H7 (cell line): ENCODE measurements around the gene TTBK1. TPM values are rescaled to one million over a fixed set of nuclear protein-coding genes. Genes with fewer than 3 reads are reported as not detected.
A peak's percentile ranks its signal among the peaks of the same experiment; 100 is the strongest.

Source experiments
- DNase-seq: peaks from one replicate; pipeline ENCODE4 v3.0.0; 2012
- H3K27me3 ChIP-seq: 2 replicates; pipeline ENCODE4 v1.6.0; 2011; ENCODE audit warnings: mild to moderate bottlenecking, low read length; ENCODE audit not compliant: control insufficient read depth, insufficient read depth
- H3K36me3 ChIP-seq: replicated peaks from 2 replicates; pipeline ENCODE4 v1.5.1; 2011; ENCODE audit warnings: low read length; ENCODE audit not compliant: control insufficient read depth, insufficient read depth
- H3K4me3 ChIP-seq: 2 replicates; pipeline ENCODE4 v1.5.1; 2011; ENCODE audit warnings: low read depth, mild to moderate bottlenecking, control low read depth, low read length, moderate library complexity; ENCODE audit not compliant: insufficient read depth
- total RNA-seq: library from RNA; depleted of rRNA; stranded (reverse); fragments of >200 nt; shearing (Covaris generic); gene quantifications from 2 replicates; pipeline ENCODE4 v1.2.3, GENCODE V29; 2014

Gene TTBK1
- total RNA-seq, 1 experiment from 2014 or later, result not detected

DNA sequence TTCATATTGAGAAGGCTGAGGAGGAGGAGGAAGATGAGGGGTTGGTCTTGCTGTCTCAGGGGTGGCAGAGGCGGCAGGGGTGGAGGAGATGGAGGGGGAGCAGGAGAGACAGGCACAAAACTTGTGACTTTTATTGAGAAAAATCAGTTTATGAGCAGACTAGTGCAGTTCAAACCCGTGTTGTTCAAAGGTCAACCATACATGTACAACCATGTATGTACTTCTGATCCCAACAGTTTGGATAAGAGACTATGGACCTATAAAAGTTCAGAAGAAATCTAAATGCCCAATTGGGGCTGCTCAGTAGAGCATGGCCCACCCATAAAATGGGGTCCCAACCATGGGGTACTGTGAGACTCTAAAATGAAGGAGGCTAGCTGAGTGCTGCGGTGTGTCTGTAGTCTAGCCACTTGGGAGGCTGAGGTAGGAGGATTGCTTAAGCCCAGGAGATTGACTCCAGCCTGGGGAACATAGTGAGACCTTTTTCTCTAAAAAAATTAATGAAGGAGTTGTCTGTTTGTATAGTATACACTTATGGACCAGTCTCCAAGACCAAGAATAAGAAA lies 47.1 kb downstream of the TTBK1 start:
- H3K27me3 ChIP-seq, result peaks cover 2% of the 10 kb centered on the region; the same call in 1 of the 2 replicates
- no peaks in the 10 kb centered on the region for H3K36me3 ChIP-seq
- H3K4me3 ChIP-seq, result no peak overlapping the region
- no peak for DNase-seq

DNA sequence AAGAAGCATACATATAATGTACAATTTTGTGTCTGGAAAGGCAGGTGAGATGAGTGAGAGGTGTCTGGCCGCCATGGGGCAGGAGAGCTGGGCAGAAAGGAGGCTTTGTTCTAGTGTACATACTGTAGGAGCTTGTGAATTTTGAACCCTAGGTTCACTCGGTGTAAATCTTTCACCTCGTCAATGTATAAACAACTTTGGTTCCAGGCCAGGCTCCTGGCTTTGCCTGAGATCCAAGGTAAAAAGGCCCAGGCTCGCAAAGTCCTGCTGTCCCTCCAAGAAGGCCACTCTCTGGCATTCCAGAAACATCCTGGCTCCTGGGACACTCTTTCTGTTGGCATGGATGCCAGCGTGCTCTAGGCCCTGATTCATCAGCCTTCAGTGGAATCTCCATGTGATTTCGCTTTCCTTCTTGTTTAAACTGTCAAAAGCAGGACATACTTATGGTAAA lies 47.6 kb downstream of the TTBK1 start:
- DNase-seq, result peak; percentile 16
- no peak overlapping the region for H3K4me3 ChIP-seq

DNA sequence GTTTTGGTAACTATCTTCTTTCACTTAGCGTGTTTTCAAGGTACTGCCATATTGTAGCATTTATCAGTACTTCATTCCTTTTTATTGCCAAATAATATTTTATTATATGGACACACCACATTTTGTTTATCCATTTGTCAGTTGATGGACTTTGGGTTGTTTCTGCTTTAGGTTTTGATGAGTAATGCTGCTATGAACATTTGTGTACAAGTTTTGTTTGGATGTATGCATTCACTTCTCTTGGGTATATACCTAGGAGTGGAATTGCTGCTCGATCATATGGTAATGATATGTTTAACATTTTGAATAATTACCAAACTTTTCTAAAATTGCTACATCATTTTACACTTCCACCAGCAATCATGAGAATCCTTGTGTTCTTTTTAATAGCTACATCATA lies 48.4 kb downstream of the TTBK1 start:
- Histone ChIP-seq H3K36me3 (no peaks in the 10 kb centered on the region), H3K4me3 (no peak overlapping the region), H3K27me3 (no peaks in the 10 kb centered on the region)
- DNase-seq, result no peak

More for the DNA sequence above, 47.6 kb downstream of the TTBK1 start:
- H3K36me3 ChIP-seq, result no peaks in the 10 kb centered on the region
- H3K27me3 ChIP-seq, result no peaks in the 10 kb centered on the region

DNA sequence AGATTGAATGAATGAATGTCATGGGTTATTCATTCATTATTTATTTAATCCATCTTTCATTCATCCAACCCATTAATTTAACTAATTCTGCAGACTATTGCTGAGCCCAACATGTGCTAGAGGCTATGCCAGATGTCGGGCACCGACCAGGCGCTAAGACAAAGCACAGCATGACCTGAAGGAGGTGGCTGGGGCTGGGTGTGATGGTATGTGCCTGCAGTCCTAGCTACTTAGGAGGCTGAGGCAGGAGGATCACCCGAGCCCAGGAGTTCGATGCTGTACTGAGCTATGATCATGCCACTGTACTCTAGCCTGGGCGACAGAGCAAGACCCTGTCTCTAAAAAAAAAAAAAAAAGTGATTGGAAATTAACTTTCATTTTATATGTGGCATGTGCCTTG lies 49.1 kb downstream of the TTBK1 start:
- no peaks in the 10 kb centered on the region for H3K27me3 ChIP-seq
- H3K4me3 ChIP-seq, result no peak overlapping the region
- DNase-seq, result no peak
- no peaks in the 10 kb centered on the region for H3K36me3 ChIP-seq

DNA sequence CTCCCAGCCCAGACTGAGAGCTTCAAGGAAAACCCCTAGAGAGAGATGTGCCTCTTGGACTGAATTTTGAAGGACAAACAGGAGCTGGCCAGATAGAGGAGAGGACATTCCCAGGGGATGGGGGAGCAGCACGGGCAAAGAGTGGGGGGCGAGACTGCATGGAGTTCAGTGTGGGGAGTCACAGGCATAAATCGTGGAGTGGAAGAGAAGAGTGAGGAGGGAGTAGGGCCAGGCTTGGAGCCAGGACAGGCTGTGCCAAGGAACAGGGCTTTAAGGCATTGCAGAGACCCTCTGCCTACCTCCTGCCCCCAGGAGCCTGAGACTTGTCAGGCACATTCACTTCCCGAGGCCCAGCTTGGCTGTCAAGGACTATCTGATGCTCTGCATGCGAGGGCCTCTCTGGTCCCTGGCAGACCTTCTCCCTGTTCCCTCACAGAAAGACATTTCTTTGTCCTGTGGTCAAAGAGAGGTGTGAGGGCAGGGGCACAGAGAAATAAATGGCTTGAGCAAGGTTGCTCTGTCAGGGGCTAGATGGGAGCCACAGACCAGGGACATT lies 49.6 kb downstream of the TTBK1 start:
- no peaks in the 10 kb centered on the region for H3K27me3 ChIP-seq
- no peaks in the 10 kb centered on the region for H3K36me3 ChIP-seq
- no peak overlapping the region for H3K4me3 ChIP-seq
- DNase-seq, result peak; percentile 16

DNA sequence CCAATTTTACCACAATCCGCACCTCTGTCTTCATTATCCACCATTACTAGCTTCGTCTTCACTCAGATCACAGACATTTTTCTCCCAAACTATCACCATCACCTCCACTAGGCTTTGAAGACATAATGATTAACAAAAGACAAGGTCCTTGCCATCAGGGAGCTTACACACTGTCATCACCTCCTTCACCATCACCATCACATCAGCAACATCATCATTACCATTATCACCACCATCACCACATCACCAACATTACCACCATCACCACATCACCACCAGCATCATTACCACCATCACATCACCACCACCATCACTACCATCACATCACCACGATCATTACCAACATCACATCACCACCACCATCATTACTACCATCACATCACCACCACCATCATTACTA lies 50.4 kb downstream of the TTBK1 start:
- no peak for DNase-seq
- H3K27me3 ChIP-seq, result no peaks in the 10 kb centered on the region
- no peaks in the 10 kb centered on the region for H3K36me3 ChIP-seq
- H3K4me3 ChIP-seq, result no peak overlapping the region

DNA sequence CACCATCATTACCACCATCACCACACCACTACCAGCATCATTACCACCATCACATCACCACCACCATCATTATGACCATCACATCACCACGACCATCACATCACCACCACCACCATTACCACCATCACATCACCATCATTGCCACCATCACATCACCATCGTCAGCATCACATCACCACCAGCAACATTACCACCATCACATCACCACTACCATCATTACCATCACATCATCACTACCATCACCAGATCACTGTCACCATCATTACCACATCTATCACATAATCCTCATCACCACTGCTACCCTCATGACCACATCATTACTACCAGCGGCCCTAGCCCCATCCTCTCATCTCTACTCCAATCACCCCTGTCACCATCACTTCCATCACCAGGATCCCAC lies 51.3 kb downstream of the TTBK1 start:
- Histone ChIP-seq H3K27me3 (no peaks in the 10 kb centered on the region), H3K36me3 (no peaks in the 10 kb centered on the region), H3K4me3 (no peak overlapping the region)
- no peak for DNase-seq

DNA sequence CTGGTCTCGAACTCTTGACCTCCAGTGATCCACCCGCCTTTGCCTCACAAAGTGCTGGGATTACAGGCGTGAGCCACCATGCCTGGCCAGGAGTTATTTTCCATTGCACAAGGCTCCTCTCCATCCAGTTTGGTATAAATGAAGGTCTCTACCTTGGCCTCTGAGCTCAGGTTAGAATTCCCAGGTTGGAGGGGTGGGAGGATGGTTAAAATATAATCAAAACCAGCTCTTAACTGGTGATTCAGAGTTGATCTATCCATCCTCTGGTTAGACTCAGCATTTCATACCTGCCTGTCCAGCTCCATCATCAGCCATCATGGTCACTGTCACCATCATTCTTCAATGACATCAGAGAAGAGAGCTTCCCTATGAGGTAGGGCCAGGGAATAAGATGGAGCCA lies 52.2 kb downstream of the TTBK1 start:
- no peak overlapping the region for H3K4me3 ChIP-seq

DNA sequence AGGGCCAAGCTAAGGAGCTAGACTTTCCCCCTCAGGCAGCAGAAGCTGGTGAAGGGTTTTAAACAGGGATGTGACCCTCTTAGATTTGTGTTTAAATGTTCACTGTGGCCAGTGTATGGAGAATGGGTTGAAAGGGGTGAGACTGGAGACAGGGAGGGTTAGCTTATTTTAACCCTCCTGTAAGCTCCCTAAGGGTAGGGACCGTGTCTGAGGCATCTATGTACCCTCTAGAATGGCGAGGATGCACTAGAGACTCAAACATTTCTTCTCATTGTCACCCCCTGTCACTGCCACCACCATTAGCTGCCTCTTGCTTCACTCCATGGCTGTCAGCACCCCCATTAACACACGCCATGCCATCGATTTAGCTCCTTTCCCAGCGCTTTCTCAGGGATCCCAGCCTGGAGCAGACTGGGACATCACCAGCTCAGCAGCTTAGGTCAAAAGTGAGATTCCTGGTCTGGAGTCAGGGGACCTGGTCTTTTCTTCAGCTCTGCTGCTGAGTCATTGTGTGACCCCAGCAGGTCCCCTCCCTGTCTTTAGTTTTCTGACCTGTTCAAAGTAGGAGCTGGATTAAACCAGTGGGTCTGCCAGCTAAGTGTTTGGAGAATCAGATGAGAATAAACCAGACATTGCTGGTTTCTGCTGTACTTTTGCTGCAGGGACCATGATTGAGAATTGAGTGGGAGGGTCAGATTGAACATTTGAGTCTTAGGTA lies 53.7 kb downstream of the TTBK1 start:
- peak; percentile 41 for DNase-seq
- H3K36me3 ChIP-seq, result no peaks in the 10 kb centered on the region
- no peaks in the 10 kb centered on the region for H3K27me3 ChIP-seq
- no peak overlapping the region for H3K4me3 ChIP-seq

More for the DNA sequence above, 52.2 kb downstream of the TTBK1 start:
- no peaks in the 10 kb centered on the region for H3K27me3 ChIP-seq
- no peaks in the 10 kb centered on the region for H3K36me3 ChIP-seq
- peak; percentile 5 for DNase-seq

DNA sequence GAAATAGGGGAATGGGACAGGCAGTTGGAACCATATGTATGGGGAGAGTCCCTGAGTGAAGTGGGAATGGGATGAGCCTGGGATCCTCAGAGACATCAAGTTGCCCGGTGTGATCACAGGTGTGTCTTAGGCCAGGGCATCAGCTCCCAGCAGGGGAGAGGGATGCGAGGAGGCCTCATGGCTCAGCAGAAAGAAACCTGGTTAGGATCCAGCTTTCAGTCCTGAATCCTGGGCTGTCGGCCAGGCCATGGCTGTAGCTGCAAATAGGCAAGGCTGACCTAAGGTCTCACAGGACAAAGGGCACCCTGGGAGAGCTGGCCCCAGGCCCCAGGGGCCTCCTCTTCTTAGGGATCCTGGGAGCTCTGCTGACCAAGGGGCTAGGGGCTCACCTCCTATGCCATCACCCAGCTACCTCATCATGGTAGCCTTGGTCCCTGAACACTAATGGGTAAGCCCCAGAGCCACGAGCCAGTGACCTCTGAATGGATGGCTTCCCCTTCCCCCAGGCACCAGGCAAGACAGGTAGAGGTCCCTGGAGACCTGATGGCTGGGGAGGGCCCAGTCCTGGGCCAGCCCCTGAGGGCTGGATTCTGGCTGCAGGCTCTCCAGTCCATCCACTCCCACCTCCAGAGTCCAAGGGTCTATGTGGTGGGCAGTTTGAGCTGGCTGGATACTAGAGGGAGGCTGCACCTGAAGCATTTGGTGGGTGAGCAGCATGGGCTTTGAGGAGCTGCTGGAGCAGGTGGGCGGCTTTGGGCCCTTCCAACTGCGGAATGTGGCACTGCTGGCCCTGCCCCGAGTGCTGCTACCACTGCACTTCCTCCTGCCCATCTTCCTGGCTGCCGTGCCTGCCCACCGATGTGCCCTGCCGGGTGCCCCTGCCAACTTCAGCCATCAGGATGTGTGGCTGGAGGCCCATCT lies 54.6 kb downstream of the TTBK1 start, which contains the start of gene SLC22A7:
Gene SLC22A7, plus strand, starts transcription at position 617 of the 921 bp plus-strand sequence. Its CDS starts 99 bp downstream, at position 716.
- Histone ChIP-seq H3K36me3 (no peaks in the 10 kb centered on the region), H3K27me3 (no peaks in the 10 kb centered on the region), H3K4me3 (no peak within 1 kb of the TSS)
- peak; percentile 40 for DNase-seq

DNA sequence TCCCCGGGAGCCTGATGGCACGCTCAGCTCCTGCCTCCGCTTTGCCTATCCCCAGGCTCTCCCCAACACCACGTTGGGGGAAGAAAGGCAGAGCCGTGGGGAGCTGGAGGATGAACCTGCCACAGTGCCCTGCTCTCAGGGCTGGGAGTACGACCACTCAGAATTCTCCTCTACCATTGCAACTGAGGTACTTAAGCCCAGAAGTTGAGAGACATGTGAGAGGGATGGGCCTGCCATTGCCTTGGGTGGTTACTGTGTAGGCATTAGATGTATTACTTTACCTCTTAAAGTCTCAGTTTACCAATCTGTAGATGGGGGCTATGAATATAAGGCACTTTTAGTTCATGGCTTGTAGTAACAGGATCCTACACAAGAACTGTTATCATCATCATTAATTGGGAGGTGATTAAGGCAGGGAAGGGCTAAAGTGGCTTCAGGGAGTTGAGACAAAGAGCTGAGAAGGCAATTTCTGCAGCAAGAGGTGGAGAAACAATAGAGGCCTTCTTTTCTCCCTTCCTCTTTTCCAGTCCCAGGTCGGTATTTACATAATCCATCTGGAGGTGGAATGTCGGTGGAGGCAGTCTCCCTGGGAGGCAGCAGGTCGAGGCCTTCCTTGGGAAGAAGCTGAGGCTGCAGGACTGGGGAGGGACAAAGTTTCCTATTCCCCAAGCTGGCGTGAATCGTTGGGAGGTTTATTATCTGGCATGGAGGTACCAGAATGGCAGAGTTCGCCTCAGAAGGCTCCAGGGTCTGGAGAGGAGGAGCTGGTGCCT lies 55.5 kb downstream of the TTBK1 start:
- Histone ChIP-seq H3K27me3 (no peaks in the 10 kb centered on the region), H3K36me3 (no peaks in the 10 kb centered on the region), H3K4me3 (no peak overlapping the region)
- DNase-seq, result peak; percentile 54

DNA sequence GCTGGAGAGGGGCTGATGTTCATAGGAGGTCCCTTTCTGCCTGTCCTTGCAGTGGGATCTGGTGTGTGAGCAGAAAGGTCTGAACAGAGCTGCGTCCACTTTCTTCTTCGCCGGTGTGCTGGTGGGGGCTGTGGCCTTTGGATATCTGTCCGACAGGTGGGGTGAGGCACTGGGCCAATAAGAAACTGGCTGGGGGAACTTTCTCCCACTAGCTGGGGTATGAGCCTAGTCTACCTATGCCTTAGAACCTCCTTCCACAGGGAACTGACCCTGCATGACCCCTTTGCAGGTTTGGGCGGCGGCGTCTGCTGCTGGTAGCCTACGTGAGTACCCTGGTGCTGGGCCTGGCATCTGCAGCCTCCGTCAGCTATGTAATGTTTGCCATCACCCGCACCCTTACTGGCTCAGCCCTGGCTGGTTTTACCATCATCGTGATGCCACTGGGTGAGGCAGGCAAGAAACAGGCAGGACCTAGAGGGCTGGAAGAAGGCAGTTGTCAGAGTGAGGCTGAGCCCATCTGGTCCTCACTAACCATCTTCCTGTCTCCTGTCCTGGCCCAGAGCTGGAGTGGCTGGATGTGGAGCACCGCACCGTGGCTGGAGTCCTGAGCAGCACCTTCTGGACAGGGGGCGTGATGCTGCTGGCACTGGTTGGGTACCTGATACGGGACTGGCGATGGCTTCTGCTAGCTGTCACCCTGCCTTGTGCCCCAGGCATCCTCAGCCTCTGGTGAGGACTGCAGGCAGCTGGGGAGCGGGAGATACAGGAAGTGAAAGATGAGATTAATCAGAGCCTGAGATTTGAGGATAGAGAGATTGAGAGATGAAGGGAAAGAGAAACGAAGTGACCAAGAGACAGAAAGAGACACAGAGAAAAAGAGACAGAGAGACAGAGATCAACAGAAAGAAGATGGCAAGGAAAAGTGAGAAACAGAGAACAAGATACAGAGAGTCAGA lies 56.3 kb downstream of the TTBK1 start:
- DNase-seq, result peak; percentile 25
- H3K27me3 ChIP-seq, result no peaks in the 10 kb centered on the region
- no peaks in the 10 kb centered on the region for H3K36me3 ChIP-seq
- no peak overlapping the region for H3K4me3 ChIP-seq
